ENCODE measurements around the gene UNC13B.

GRCh38 chr9:35349287-35349990, 187.6 kb downstream of the UNC13B start:
- TF ChIP-seq CTCF (IDR thresholded peaks at IDR 0.05), result no peak
- no peak for TF ChIP-seq POLR2A (IDR thresholded peaks at IDR 0.05)
